HK-2 (cell line): ENCODE data around the gene AFDN.

Experiments
- DNase-seq: peaks from one replicate; pipeline ENCODE4 v3.0.0-alpha.2; 2018; ENCODE audit not compliant: unreplicated experiment

Gene AFDN

GRCh38 chr6:167839755-167840154 lies 13.0 kb downstream of the AFDN start:
- DNase-seq: no peak

- no peak for DNase-seq
Observed at GRCh38 chr6:167840160-167840525, 13.4 kb downstream of the AFDN start.

- DNase-seq: no peak
Observed at GRCh38 chr6:167840526-167841179, 13.9 kb downstream of the AFDN start.

- DNase-seq: no peak
Observed at GRCh38 chr6:167841981-167842380, 15.3 kb downstream of the AFDN start.

DNA sequence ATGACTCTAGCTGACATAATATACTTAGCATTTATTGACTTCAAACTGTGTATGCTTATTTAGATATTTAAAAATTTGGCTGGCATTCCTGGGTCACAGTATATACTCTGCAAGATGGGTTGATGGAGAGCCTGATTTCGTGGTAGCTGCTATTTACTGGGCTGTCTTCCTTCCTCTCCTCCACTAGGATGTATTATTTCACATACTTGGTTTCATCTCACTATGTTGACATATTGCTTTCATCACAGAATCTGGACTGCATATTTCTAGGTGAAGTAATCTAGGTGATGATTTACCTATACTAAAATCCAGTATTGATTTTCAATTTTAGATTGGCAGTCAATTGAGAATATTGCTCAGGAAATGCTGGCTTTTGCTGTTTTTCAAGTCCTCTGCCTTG lies 15.7 kb downstream of the AFDN start:
- no peak for DNase-seq

GRCh38 chr6:167843023-167843422 lies 16.3 kb downstream of the AFDN start:
- no peak for DNase-seq

DNA sequence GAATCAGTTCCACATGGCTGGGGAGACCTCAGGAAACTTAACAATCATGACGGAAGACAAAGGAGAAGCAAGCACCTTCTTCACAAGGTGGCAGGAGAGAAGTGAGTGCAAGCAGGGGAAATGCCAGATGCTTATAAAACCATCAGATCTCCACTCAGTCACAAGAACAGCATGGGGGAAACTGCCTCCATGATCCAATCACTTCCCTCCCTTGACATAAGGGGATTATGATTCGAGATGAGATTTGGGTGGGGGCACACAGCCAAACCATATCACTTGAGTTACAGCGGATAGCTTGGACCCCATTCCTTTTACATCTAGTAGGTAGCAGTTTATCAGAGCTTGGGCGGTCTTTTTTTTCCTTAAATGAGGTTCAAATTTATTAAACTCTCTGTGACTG lies 19.1 kb downstream of the AFDN start:
- no peak for DNase-seq

GRCh38 chr6:167846997-167847606 lies 20.4 kb downstream of the AFDN start:
- no peak for DNase-seq

- DNase-seq: no peak
Observed at GRCh38 chr6:167847936-167848335, 21.2 kb downstream of the AFDN start.

GRCh38 chr6:167848783-167849182 lies 22.1 kb downstream of the AFDN start:
- DNase-seq: no peak

GRCh38 chr6:167849846-167850459 lies 23.2 kb downstream of the AFDN start:
- DNase-seq: no peak

DNA sequence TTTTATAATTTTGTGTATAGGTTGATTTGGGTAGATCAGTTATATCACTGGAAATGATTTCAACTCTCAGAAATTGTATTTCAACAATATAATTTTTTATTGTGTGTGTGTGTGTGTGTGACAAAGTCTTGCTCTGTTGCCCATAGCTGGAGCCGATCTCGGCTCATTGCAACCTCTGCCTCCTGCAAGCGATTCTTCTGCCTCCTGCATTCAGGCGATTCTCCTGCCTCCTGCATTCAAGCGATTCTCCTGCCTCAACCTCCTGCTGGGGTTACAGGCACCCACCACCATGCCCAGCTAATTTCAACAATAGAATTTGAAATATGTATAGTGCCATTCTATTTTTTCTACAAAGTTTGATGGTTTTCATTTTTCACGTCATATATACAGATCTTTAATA lies 24.1 kb downstream of the AFDN start:
- DNase-seq: no peak

DNA sequence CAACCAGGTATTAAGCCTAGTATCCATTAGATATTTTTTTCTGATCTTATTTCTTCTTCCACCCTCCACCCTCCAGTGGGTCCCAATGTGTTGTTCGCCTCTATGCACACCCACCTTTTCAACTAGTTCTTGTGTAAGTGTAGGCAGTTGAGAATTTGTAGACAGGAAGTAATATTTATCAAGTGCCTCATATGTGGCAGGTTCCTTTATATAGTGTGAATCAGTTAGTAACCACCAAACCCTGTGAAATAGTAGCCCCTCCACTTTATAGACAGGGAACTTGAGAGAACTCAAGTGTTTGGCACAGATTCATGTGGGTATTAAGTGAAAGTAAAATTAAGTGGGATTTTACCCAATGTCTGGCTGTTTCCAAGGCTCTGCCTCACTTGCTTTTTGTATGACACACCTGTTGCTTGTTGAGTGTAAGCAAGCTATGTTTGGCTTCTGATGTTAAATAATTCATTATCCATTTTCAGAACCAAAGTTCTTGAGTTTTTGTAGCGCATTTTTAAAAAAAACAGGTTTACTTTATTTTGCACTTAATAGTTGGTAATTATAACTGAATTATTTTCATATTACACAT lies 24.8 kb downstream of the AFDN start:
- DNase-seq: no peak

- peak; percentile 38 for DNase-seq
Observed at GRCh38 chr6:167855825-167856425, 29.2 kb downstream of the AFDN start.

GRCh38 chr6:167856474-167856873 lies 29.8 kb downstream of the AFDN start:
- DNase-seq: no peak

DNA sequence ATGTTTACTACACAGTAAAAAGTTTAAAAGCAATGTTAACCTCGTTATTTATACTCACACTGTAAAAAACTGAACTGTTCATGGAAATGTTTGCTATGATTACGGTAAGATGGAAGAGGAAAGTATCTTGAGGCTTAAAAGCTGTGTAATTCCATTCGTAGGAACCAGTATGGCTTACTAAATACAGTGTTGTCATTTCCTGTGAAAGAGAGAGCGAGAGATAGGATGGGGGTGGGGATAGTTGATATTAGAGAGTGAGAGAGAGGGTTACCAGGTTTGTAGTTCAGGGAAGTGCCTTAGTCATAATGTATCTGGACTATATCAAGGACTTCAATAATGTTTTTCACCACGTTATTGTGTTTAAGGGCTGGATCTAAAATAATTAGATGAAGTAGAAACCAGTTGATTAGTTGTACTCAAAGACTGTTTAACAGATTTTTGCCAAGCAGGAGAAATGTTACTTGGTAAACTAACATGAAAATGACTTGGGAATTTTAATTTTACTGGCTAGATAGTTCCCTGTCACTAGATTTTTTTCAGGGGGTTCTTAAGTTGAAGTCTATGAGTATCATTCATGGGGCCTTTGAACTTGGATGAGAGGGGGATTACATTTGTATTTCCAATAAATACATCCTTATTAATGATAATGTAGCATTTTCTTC lies 30.4 kb downstream of the AFDN start:
- DNase-seq: no peak

DNA sequence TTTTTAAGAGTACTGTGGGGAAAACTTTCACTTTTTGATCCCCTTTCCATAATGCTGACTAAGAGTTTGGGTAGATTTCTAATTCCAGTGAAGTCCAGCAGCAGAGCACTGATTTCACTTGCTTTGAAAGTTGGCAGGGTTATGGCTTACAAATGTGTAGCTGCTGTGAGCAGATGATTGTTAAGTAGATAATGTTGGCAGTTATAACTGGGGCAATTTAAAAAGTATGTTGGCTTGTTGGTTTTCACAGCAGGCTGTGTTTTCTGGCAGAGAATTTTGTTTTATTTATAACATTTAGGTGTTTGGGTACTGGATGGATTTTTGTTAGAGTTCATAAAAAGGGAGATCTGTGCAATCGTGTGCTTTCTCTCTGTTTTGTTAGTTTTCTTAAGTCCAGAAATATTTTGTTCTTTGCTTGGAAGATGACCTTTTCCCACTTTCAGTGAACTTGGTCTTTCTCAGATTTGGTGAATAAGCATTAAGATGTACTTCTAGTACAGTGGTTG lies 31.4 kb downstream of the AFDN start:
- no peak for DNase-seq

DNA sequence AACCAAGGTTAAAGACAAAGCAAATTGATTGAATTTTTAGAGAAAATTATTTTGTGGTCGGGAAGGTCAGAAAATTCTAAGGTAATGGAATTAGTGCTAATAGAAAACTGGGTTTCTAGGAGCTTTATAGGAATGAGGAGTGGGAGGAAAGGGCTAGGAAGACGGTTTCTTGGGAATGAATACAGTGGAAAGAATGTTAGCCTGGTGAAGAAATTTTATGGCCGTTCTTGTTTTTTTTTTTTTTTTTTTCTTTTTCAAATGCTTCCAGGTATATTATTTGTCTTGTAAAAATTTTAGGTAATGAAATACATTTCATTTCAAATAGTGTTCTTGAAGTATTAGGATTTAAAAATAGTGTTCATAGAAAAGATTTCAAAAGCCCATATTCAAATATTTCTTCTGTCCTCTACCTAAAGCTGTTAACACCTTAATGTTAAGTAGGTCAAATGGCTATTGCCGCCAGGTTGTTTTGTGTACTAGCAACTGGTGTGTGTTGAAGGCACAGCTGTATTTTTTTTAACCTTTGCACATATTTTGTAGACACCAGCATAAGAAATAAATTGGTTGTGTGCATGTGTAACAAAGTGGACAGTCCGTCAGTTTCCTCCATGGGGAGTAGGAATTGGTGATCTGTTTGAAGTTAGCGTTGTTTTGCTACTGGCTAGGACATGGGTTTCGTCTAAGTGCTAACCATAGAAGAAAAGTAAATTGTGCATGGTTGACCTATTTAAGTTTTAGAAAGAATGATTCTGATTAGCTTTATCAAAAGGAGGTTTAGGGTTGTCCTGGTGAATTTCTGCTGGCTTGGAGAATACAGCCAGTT lies 32.3 kb downstream of the AFDN start:
- no peak for DNase-seq

- DNase-seq: no peak
Observed at GRCh38 chr6:167860550-167861226, 34.0 kb downstream of the AFDN start.

DNA sequence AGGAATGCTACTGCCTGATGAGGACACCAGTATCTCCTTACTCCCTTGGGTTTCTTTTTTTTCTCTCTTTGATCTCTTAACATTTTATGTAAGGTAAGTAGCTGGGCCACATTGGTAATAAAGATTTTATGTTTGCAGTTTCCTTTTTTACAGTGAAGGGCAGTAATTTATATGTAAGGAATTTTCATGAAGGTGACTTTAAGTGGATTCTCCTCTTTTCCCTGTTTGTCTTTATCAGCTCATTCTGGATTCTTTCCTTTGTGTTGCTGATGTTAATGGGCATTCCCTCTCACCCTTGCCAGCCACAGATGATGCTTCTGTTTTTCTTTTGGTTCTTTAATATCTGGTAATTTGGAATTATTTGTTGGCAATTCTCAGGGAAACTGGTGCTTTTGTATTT lies 34.7 kb downstream of the AFDN start:
- DNase-seq: no peak

DNA sequence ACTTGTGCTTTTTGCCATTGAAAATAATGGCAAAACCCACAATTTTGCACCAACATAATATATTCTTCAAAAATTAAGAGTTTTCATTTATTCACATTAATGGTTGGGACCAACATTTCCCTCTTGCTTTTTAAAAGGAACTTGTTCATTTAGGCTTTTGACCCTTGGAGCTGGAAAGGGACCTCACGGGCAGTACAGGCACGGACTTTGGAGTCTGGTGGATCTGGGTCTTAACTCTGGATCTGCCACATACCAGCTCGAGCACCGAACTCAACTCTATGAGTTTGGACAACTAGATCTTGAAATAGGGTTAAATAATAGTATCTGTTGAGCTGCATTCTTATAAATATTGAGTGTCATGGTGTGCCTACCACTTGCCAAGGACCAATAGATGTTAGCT lies 37.2 kb downstream of the AFDN start:
- DNase-seq: no peak
